Aorta (tissue), 5 donors: ENCODE results near the gene CEP120. TPM values are rescaled to one million over a fixed set of nuclear protein-coding genes. Genes with fewer than 3 reads are reported as not detected.

Experiments
- ATAC-seq: fragments of 200-7000 bp; cut with Tn5 transposase; one replicate; pipeline ENCODE4 v1.9.1; 2022; ENCODE audit warnings: moderate library complexity; ENCODE audit not compliant: low FRiP score
- DNase-seq, 2 donors: peaks; one replicate each; pipeline ENCODE4 v3.0.0-alpha.2; 2020
- H3K27ac ChIP-seq, 2 donors: one replicate each; pipeline ENCODE4 v1.5.1; 2013; ENCODE audit warnings: low read length in 2 of 2, mild to moderate bottlenecking in 2 of 2, moderate library complexity in 2 of 2, control low read depth in 1 of 2, inconsistent platforms in 1 of 2, low read depth in 1 of 2
- H3K27me3 ChIP-seq, 2 donors: one replicate each; pipeline ENCODE4 v1.6.1; 2013; ENCODE audit warnings: control low read depth in 1 of 2, low read length in 1 of 2, mild to moderate bottlenecking in 1 of 2, moderate library complexity in 1 of 2; ENCODE audit not compliant: insufficient read depth in 2 of 2, control insufficient read depth in 1 of 2
- H3K36me3 ChIP-seq, 2 donors: one replicate each; pipeline ENCODE4 v1.6.1; 2013; ENCODE audit warnings: control low read depth in 1 of 2, low read length in 1 of 2, mild to moderate bottlenecking in 1 of 2; ENCODE audit not compliant: insufficient read depth in 2 of 2, control insufficient read depth in 1 of 2
- H3K4me1 ChIP-seq, 2 donors: one replicate each; pipeline ENCODE4 v1.6.1; 2013; ENCODE audit warnings: low read length in 2 of 2, control low read depth in 1 of 2, mild to moderate bottlenecking in 1 of 2, moderate library complexity in 1 of 2; ENCODE audit not compliant: insufficient read depth in 2 of 2, control insufficient read depth in 1 of 2
- H3K4me3 ChIP-seq, 2 donors: one replicate each; pipeline ENCODE4 v1.5.1; 2013; ENCODE audit warnings: low read length in 2 of 2, control low read depth in 1 of 2, mild to moderate bottlenecking in 1 of 2
- H3K9me3 ChIP-seq: one replicate; pipeline ENCODE4 v1.6.1; 2013; ENCODE audit warnings: mild to moderate bottlenecking, low read length; ENCODE audit not compliant: control insufficient read depth
- WGBS, 2 donors: extraction: QIAGEN DNeasy Blood & Tissue Kit; methylation state at CpG; one replicate each; pipeline ENCODE4 v1.1.7; 2013; 5-methylcytosine and 5-hydroxymethylcytosine counted together
- intact Hi-C, 2 donors: fragments of 100-400 bp; cut with DNase I; formaldehyde crosslinking; loops; one replicate each; pipeline versions ENCODE4 v1.14.2 to v1.15.0; 2022
- polyA plus RNA-seq, 2 donors: library from polyadenylated mRNA; stranded (reverse); fragments of 200-250 nt; gene quantifications; one replicate each; pipeline ENCODE4 v1.2.3, GENCODE V29; 2013
- total RNA-seq, 2 donors: library from RNA; stranded (reverse); fragmentation: NEBNext Ultra II Directional; extraction: Animal tissue kit (Norgen Biotek cat#: 25700); gene quantifications; one replicate each; pipeline ENCODE4 v1.2.1, GENCODE V29; 2021
- donor health status: healthy with polysubstance abuse.
- donor health status: Bipolar disorder and iron deficiency.
- donor health status: DM: no; HTN: no; CAD: no.
- donor health status: DM: no; HTN: no; CAD: no.
- donor health status: DM: yes; HTN: yes; CAD: no.

Gene CEP120
- total and polyA plus RNA-seq, 4 donors: 7.1 to 24.2 (median 14.9) TPM

DNA sequence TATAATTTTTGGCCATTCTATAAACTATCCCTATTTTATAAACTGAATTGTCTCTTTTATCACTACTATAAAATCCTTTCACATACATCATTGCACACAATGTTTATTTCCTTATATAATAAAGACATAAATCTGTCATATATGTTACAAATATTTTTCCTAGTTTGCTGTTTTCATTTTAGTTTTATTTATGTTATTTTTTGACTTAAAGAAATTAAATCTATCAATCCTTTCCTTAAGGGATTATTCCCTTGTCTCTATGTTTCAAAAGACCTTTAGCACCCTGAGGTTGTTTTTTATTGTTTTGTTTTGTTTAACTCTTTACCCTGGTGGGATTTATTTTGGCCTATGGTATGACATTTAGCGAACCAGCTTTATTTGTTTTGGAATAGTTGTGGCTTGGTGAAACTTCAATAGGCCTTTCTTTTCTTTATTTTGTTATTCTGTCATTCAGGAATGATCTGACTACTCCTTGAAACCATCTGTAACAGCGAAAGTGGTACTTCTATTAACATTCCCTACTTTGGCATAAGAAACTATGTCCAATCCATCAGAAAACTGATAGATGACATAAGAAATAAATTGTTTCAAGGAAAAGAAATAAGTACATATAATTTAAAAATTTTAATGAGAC is 125.9 kb downstream of the CEP120 start:
- intact Hi-C loops: no loop called here
- peaks cover 0 to 8% of the 10 kb centered on the region in 2 donors for H3K4me1 ChIP-seq
- H3K4me3 ChIP-seq: no peak overlapping the region
- no peak overlapping the region for H3K27ac ChIP-seq
- H3K27me3 ChIP-seq: no peaks in the 10 kb centered on the region
- no peak for DNase-seq
- H3K36me3 ChIP-seq: no peaks in the 10 kb centered on the region
- 4 to 8% methylated on average over 2 of the region's 2 CpGs for WGBS, 2 donors
- ATAC-seq: no peak
- peaks cover 1% of the 10 kb centered on the region for H3K9me3 ChIP-seq

Other genes with a start within 250 kb of the CEP120 start
- gene CSNK1G3, start 88.8 kb upstream of the CEP120 start, total RNA-seq: 10 to 100 TPM; 50.1 to 56.4 TPM
- gene CSNK1G3, start 88.8 kb upstream of the CEP120 start, polyA plus RNA-seq: 10 to 100 TPM in 1 of 2 donors, 1 to 10 TPM in 1; 9.5 to 11.0 TPM